HepG2 (cell line): Measurements from ENCODE around the gene DHRS4L2. TPM values are rescaled to one million over a fixed set of nuclear protein-coding genes. Genes with fewer than 3 reads are reported as not detected.

Experiments used
- ADNP ChIP-seq: sonication (generic); formaldehyde crosslinking; IDR thresholded peaks from 2 replicates; pipeline ENCODE4 v1.4.0; 2020; ENCODE audit warnings: missing genetic modification reagents
- DBP ChIP-seq: sonication (generic); formaldehyde crosslinking; IDR thresholded peaks from 2 replicates; pipeline ENCODE4 v1.4.0; 2020; ENCODE audit warnings: missing genetic modification reagents; ENCODE audit errors: not compliant biosample characterization
- IRF2 ChIP-seq: IDR thresholded peaks from 2 replicates; pipeline ENCODE4 v1.6.1; 2018; ENCODE audit warnings: missing genetic modification reagents, missing compliant biosample characterization
- MBD4 ChIP-seq: IDR thresholded peaks from 2 replicates; pipeline ENCODE4 v1.6.1; 2012; ENCODE audit warnings: low read length, inconsistent platforms, borderline replicate concordance
- RBM39 ChIP-seq: fragments of 200-400 bp; formaldehyde crosslinking; IDR thresholded peaks from one replicate; pipeline ENCODE4 v1.6.1; 2018; ENCODE audit warnings: antibody characterized with exemption, mild to moderate bottlenecking, low read depth, low read length; ENCODE audit not compliant: poor library complexity, severe bottlenecking
- SIX1 ChIP-seq: sonication (generic); formaldehyde crosslinking; IDR thresholded peaks from 2 replicates; pipeline ENCODE4 v1.4.0; 2020; ENCODE audit warnings: missing genetic modification reagents, borderline replicate concordance
- SP4 ChIP-seq: sonication (generic); formaldehyde crosslinking; IDR thresholded peaks from 2 replicates; pipeline ENCODE4 v1.8.1; 2023; ENCODE audit warnings: mild to moderate bottlenecking, missing genetic modification reagents
- STAG1 ChIP-seq: sonication (generic); formaldehyde crosslinking; IDR thresholded peaks from 2 replicates; pipeline ENCODE4 v1.4.0; 2020; ENCODE audit warnings: missing genetic modification reagents
- ZBTB44 ChIP-seq: sonication (generic); formaldehyde crosslinking; IDR thresholded peaks from 2 replicates; pipeline ENCODE4 v1.4.0; 2020; ENCODE audit warnings: missing genetic modification reagents
- ZNF329 ChIP-seq: sonication (generic); formaldehyde crosslinking; IDR thresholded peaks from 2 replicates; pipeline ENCODE4 v1.9.0; 2021; ENCODE audit warnings: low read depth, mild to moderate bottlenecking, missing genetic modification reagents
- ZNF484 ChIP-seq: sonication (generic); formaldehyde crosslinking; IDR thresholded peaks from 2 replicates; pipeline ENCODE4 v1.5.1; 2020; ENCODE audit warnings: mild to moderate bottlenecking, low read depth, missing genetic modification reagents, borderline replicate concordance
- ZNF609 ChIP-seq: sonication (generic); formaldehyde crosslinking; IDR thresholded peaks from 2 replicates; pipeline ENCODE4 v1.4.0; 2020; ENCODE audit warnings: mild to moderate bottlenecking, missing genetic modification reagents, borderline replicate concordance
- polyA plus RNA-seq, 8 experiments: library from polyadenylated mRNA; depleted of rRNA in 3 of 8; stranded (reverse) in 7 of 8; unstranded in 1 of 8; fragments of >200 nt; fragmentation: Illumina TruSeq in 4 of 8; extraction: Trizol in 4 of 8; gene quantifications; 2 replicates each; pipeline versions ENCODE4 v1.2.1 to v1.2.3, GENCODE V29; 2011 to 2016; ENCODE audit warnings: low read depth in 4 of 8, missing spikeins in 1 of 8, mixed read lengths in 1 of 8; ENCODE audit not compliant: insufficient read depth in 1 of 8
- total RNA-seq, 5 experiments: library from RNA; depleted of rRNA; stranded (reverse); fragments of >200 nt; fragmentation: Illumina TruSeq; extraction: Trizol; gene quantifications; 2 replicates each; pipeline ENCODE4 v1.2.3, GENCODE V29; 2016; ENCODE audit warnings: low read depth in 1 of 5
- TF ChIP-seq, protein P1 (sequence below): IDR thresholded peaks from 2 replicates; pipeline ENCODE4 v1.4.0; 2020; ENCODE audit warnings: mild to moderate bottlenecking, missing genetic modification reagents
- TF ChIP-seq, protein P2 (sequence below): sonication (generic); formaldehyde crosslinking; IDR thresholded peaks from 2 replicates; pipeline ENCODE4 v1.8.0; 2022; ENCODE audit warnings: missing genetic modification reagents, low read depth, mild to moderate bottlenecking, borderline replicate concordance

The DHRS4L2 gene
- total and polyA plus RNA-seq, 2 of the 13 experiments (the other 11 are each of a cell fraction or from before 2014, with no cell fraction given) = 24.7 to 38.2 TPM

GRCh38 chr14:24052656-24053547 is 64.2 kb downstream of the DHRS4L2 start (continued):
- TF ChIP-seq, protein P1, sequence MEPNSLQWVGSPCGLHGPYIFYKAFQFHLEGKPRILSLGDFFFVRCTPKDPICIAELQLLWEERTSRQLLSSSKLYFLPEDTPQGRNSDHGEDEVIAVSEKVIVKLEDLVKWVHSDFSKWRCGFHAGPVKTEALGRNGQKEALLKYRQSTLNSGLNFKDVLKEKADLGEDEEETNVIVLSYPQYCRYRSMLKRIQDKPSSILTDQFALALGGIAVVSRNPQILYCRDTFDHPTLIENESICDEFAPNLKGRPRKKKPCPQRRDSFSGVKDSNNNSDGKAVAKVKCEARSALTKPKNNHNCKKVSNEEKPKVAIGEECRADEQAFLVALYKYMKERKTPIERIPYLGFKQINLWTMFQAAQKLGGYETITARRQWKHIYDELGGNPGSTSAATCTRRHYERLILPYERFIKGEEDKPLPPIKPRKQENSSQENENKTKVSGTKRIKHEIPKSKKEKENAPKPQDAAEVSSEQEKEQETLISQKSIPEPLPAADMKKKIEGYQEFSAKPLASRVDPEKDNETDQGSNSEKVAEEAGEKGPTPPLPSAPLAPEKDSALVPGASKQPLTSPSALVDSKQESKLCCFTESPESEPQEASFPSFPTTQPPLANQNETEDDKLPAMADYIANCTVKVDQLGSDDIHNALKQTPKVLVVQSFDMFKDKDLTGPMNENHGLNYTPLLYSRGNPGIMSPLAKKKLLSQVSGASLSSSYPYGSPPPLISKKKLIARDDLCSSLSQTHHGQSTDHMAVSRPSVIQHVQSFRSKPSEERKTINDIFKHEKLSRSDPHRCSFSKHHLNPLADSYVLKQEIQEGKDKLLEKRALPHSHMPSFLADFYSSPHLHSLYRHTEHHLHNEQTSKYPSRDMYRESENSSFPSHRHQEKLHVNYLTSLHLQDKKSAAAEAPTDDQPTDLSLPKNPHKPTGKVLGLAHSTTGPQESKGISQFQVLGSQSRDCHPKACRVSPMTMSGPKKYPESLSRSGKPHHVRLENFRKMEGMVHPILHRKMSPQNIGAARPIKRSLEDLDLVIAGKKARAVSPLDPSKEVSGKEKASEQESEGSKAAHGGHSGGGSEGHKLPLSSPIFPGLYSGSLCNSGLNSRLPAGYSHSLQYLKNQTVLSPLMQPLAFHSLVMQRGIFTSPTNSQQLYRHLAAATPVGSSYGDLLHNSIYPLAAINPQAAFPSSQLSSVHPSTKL = no peak
- TF ChIP-seq ZNF609 (no peak), SP4 (no peak), STAG1 (CRISPR knock-in tag) (no peak), DBP (CRISPR knock-in tag) (no peak), IRF2 (CRISPR knock-in tag) (no peak), RBM39 (no peak), MBD4 (no peak), SIX1 (CRISPR knock-in tag) (no peak), ZNF329 (CRISPR knock-in tag) (0 out of 2 replicates have a peak, but pooled peaks have one; percentile 6), ZNF484 (CRISPR knock-in tag) (no peak), ADNP (CRISPR knock-in tag) (no peak), ZBTB44 (CRISPR knock-in tag) (no peak)
- TF ChIP-seq, protein P2, sequence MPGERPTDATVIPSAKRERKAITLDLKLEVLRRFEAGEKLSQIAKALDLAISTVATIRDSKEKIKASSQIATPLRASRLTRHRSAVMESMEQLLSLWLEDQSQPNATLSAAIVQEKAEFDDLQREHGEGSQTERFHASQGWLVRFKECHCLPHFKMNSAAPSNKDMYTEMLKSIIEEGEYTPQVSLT = no peak
